Measurements from ENCODE around the gene SEC16B.

- no peak for TF ChIP-seq POLR2AphosphoS5 (IDR thresholded peaks at IDR 0.05)
- no peak for TF ChIP-seq CTCF (IDR thresholded peaks at IDR 0.05)
Measured at GRCh38 chr1:177998696-177999631, 29.1 kb upstream of the SEC16B start.

All from gastroesophageal sphincter (tissue), 3 donors.